Cerebellar nuclear complex (tissue), 1 donor: Measurements from ENCODE around the gene GPR78.

ENCODE experiments used
- DNase-seq, 2 experiments: peaks; one replicate each; lab custom pipeline; 2025; lab: John Stamatoyannopoulos, UW

GPR78 gene

GRCh38 chr4:8547108-8547911, 32.9 kb upstream of the GPR78 start:
- DNase-seq: no peak

GRCh38 chr4:8547912-8548730, 32.1 kb upstream of the GPR78 start:
- no peak for DNase-seq

GRCh38 chr4:8548731-8549351, 31.4 kb upstream of the GPR78 start:
- DNase-seq: no peak

GRCh38 chr4:8549352-8549931, 30.8 kb upstream of the GPR78 start:
- no peak for DNase-seq

- DNase-seq: no peak
Measured at GRCh38 chr4:8550691-8551090, 29.5 kb upstream of the GPR78 start.

GRCh38 chr4:8552024-8552423, 28.2 kb upstream of the GPR78 start:
- no peak for DNase-seq

- DNase-seq: no peak
Measured at GRCh38 chr4:8552581-8553205, 27.5 kb upstream of the GPR78 start.

- no peak for DNase-seq
Measured at GRCh38 chr4:8553216-8553615, 27.0 kb upstream of the GPR78 start.

GRCh38 chr4:8553991-8554405, 26.2 kb upstream of the GPR78 start:
- DNase-seq: no peak

- no peak for DNase-seq
Measured at GRCh38 chr4:8554555-8555100, 25.6 kb upstream of the GPR78 start.

GRCh38 chr4:8555716-8556115, 24.5 kb upstream of the GPR78 start:
- DNase-seq: no peak

- DNase-seq: no peak
Measured at GRCh38 chr4:8556341-8557150, 23.6 kb upstream of the GPR78 start.

GRCh38 chr4:8557151-8558076, 22.8 kb upstream of the GPR78 start:
- no peak for DNase-seq

- no peak for DNase-seq
Measured at GRCh38 chr4:8558080-8558960, 21.9 kb upstream of the GPR78 start.

GRCh38 chr4:8559011-8559410, 21.2 kb upstream of the GPR78 start:
- DNase-seq: no peak

GRCh38 chr4:8559524-8560264, 20.5 kb upstream of the GPR78 start:
- no peak for DNase-seq

- DNase-seq: no peak
Measured at GRCh38 chr4:8560265-8561047, 19.7 kb upstream of the GPR78 start.
